GM12878 (cell line): ENCODE results near the gene HEATR3. TPM values are rescaled to one million over a fixed set of nuclear protein-coding genes. Genes with fewer than 3 reads are reported as not detected.

Experiments used
- ATF7 ChIP-seq: fragments of 450-650 bp; IDR thresholded peaks from 2 replicates; pipeline ENCODE4 v1.6.1; 2016; ENCODE audit warnings: low read depth, mild to moderate bottlenecking
- GATAD2B ChIP-seq: fragments of 450-650 bp; conservative IDR thresholded peaks from 2 replicates; pipeline ENCODE4 v1.6.1; 2017; ENCODE audit warnings: low read depth, mild to moderate bottlenecking, moderate library complexity
- HDAC6 ChIP-seq: fragments of 200-600 bp; sonication (generic); IDR thresholded peaks from one replicate; pipeline ENCODE4 v1.8.0; 2017; ENCODE audit warnings: antibody characterized with exemption; ENCODE audit not compliant: unreplicated experiment
- JUND ChIP-seq: IDR thresholded peaks from 2 replicates; pipeline ENCODE4 v1.6.1; 2012; ENCODE audit warnings: low read depth, mild to moderate bottlenecking, low read length, improper control_type of control experiment, moderate library complexity
- MXI1 ChIP-seq: fragments of 150-350 bp; IDR thresholded peaks from 2 replicates; pipeline ENCODE4 v1.6.1; 2011; ENCODE audit warnings: low read depth, mild to moderate bottlenecking, inconsistent platforms, low read length, improper control_type of control experiment
- MYC ChIP-seq: IDR thresholded peaks from 2 replicates; pipeline ENCODE4 v1.6.1; 2011; ENCODE audit warnings: mild to moderate bottlenecking, low read length, moderate library complexity, inconsistent platforms; ENCODE audit not compliant: insufficient read depth, insufficient replicate concordance, insufficient read length, severe bottlenecking
- NR2F1 ChIP-seq: fragments of 450-650 bp; conservative IDR thresholded peaks from 2 replicates; pipeline ENCODE4 v1.6.1; 2017; ENCODE audit warnings: mild to moderate bottlenecking
- POLR2A ChIP-seq: IDR thresholded peaks from 2 replicates; pipeline ENCODE4 v1.6.1; 2011; ENCODE audit warnings: low read depth, mild to moderate bottlenecking, low read length
- POLR2AphosphoS5 ChIP-seq: IDR thresholded peaks from 2 replicates; pipeline ENCODE4 v1.6.1; 2011; ENCODE audit warnings: mild to moderate bottlenecking, low read length, inconsistent platforms
- SMARCA5 ChIP-seq: fragments of 450-650 bp; IDR thresholded peaks from 2 replicates; pipeline ENCODE4 v1.6.1; 2017; ENCODE audit warnings: mild to moderate bottlenecking
- STAT3 ChIP-seq: IDR thresholded peaks from 2 replicates; pipeline ENCODE4 v1.6.1; 2011; ENCODE audit warnings: low read depth, low read length, improper control_type of control experiment
- SUPT20H ChIP-seq: IDR thresholded peaks from 2 replicates; pipeline ENCODE4 v1.6.1; 2011; ENCODE audit warnings: low read depth, mild to moderate bottlenecking, low read length, moderate library complexity, borderline replicate concordance; ENCODE audit not compliant: control insufficient read depth
- ZNF384 ChIP-seq: IDR thresholded peaks from 2 replicates; pipeline ENCODE4 v1.6.1; 2012; ENCODE audit warnings: low read depth, mild to moderate bottlenecking, low read length, improper control_type of control experiment, borderline replicate concordance
- ZSCAN29 ChIP-seq: fragments of 450-650 bp; IDR thresholded peaks from 2 replicates; pipeline ENCODE4 v1.6.1; 2017; ENCODE audit warnings: mild to moderate bottlenecking, moderate library complexity
- polyA plus RNA-seq, 11 experiments: library from polyadenylated mRNA; depleted of rRNA in 4 of 11; unstranded in 6 of 11; stranded (reverse) in 5 of 11; fragments of >200 nt; fragmentation: Nextera tagmentation in 4 of 11; fragmentation: Illumina TruSeq in 1 of 11; extraction: Ambion mirVana in 4 of 11; extraction: Trizol in 1 of 11; gene quantifications; 1 replicate in 1 of 11; 2 replicates in 10 of 11; pipeline versions ENCODE4 v1.2.1 to v1.2.3, GENCODE V29; 2011 to 2016; ENCODE audit warnings: inconsistent platforms in 2 of 11, missing spikeins in 2 of 11, low read depth in 1 of 11
- total RNA-seq, 4 experiments: library from RNA; depleted of rRNA in 3 of 4; stranded (reverse); fragments of >200 nt in 3 of 4; fragmentation: Illumina TruSeq in 1 of 4; extraction: Trizol in 1 of 4; gene quantifications; 2 replicates each; pipeline versions ENCODE4 v1.2.1 to v1.2.3, GENCODE V29; 2013 to 2021
- TF ChIP-seq, protein P1 (sequence below): fragments of 450-650 bp; IDR thresholded peaks from 2 replicates; pipeline ENCODE4 v1.6.1; 2018; ENCODE audit warnings: mild to moderate bottlenecking, low read depth, moderate library complexity; ENCODE audit not compliant: partially characterized antibody
- TF ChIP-seq, protein P2 (sequence below): fragments of 450-650 bp; IDR thresholded peaks from 2 replicates; pipeline ENCODE4 v1.6.1; 2016; ENCODE audit warnings: mild to moderate bottlenecking
- TF ChIP-seq, protein P3 (sequence below), 3 experiments: IDR thresholded peaks in 2 of 3; conservative IDR thresholded peaks in 1 of 3; 2 replicates each; pipeline ENCODE4 v1.5.1; 2011; ENCODE audit warnings: low read depth in 3 of 3, low read length in 3 of 3, mild to moderate bottlenecking in 3 of 3, control low read depth in 2 of 3, moderate library complexity in 2 of 3, inconsistent platforms in 1 of 3, mixed read lengths in 1 of 3; ENCODE audit not compliant: control insufficient read depth in 2 of 3, insufficient read depth in 1 of 3; ENCODE audit errors: extremely low read depth in 1 of 3
- TF ChIP-seq, protein P4 (sequence below): IDR thresholded peaks from 2 replicates; pipeline ENCODE4 v1.6.1; 2012; ENCODE audit warnings: low read depth, low read length, improper control_type of control experiment
- TF ChIP-seq, protein P5 (sequence below): fragments of 450-650 bp; IDR thresholded peaks from 2 replicates; pipeline ENCODE4 v1.6.1; 2017; ENCODE audit warnings: low read depth, mild to moderate bottlenecking, moderate library complexity

HEATR3 gene
- total and polyA plus RNA-seq, 10 of the 15 experiments (the other 5 are each of a cell fraction or from before 2014, with no cell fraction given): 1.5 to 30.0 (median 17.7) TPM

DNA sequence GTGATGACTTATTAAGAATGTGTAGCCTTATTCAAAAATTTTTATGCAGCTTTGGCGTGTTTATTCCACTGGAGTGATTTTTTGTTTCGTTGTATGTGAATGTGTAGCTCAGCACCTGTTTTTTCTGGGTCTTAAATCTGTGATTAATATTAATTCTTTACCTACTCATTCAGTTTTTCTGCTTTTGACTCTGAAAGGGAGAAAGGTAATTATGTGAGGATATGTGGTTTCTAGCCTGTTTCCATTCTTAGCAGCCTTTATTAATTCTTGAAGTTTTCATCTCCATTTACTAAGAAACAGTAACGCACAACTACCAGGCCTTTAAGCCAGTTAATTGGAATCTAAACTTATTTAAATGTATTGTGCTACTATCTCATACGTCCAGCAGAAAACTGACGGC lies 7.0 kb downstream of the HEATR3 start (continued):
- TF ChIP-seq MXI1 (no peak), NR2F1 (no peak), JUND (no peak), ZSCAN29 (no peak), GATAD2B (no peak), HDAC6 (no peak), POLR2A (no peak), ATF7 (no peak), POLR2AphosphoS5 (no peak), MYC (no peak), SMARCA5 (no peak), STAT3 (no peak), ZNF384 (no peak), SUPT20H (no peak)
- TF ChIP-seq, protein P1, sequence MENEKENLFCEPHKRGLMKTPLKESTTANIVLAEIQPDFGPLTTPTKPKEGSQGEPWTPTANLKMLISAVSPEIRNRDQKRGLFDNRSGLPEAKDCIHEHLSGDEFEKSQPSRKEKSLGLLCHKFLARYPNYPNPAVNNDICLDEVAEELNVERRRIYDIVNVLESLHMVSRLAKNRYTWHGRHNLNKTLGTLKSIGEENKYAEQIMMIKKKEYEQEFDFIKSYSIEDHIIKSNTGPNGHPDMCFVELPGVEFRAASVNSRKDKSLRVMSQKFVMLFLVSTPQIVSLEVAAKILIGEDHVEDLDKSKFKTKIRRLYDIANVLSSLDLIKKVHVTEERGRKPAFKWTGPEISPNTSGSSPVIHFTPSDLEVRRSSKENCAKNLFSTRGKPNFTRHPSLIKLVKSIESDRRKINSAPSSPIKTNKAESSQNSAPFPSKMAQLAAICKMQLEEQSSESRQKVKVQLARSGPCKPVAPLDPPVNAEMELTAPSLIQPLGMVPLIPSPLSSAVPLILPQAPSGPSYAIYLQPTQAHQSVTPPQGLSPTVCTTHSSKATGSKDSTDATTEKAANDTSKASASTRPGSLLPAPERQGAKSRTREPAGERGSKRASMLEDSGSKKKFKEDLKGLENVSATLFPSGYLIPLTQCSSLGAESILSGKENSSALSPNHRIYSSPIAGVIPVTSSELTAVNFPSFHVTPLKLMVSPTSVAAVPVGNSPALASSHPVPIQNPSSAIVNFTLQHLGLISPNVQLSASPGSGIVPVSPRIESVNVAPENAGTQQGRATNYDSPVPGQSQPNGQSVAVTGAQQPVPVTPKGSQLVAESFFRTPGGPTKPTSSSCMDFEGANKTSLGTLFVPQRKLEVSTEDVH: no peak
- TF ChIP-seq, protein P2, sequence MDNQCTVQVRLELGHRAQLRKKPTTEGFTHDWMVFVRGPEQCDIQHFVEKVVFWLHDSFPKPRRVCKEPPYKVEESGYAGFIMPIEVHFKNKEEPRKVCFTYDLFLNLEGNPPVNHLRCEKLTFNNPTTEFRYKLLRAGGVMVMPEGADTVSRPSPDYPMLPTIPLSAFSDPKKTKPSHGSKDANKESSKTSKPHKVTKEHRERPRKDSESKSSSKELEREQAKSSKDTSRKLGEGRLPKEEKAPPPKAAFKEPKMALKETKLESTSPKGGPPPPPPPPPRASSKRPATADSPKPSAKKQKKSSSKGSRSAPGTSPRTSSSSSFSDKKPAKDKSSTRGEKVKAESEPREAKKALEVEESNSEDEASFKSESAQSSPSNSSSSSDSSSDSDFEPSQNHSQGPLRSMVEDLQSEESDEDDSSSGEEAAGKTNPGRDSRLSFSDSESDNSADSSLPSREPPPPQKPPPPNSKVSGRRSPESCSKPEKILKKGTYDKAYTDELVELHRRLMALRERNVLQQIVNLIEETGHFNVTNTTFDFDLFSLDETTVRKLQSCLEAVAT: no peak
- TF ChIP-seq, protein P3, sequence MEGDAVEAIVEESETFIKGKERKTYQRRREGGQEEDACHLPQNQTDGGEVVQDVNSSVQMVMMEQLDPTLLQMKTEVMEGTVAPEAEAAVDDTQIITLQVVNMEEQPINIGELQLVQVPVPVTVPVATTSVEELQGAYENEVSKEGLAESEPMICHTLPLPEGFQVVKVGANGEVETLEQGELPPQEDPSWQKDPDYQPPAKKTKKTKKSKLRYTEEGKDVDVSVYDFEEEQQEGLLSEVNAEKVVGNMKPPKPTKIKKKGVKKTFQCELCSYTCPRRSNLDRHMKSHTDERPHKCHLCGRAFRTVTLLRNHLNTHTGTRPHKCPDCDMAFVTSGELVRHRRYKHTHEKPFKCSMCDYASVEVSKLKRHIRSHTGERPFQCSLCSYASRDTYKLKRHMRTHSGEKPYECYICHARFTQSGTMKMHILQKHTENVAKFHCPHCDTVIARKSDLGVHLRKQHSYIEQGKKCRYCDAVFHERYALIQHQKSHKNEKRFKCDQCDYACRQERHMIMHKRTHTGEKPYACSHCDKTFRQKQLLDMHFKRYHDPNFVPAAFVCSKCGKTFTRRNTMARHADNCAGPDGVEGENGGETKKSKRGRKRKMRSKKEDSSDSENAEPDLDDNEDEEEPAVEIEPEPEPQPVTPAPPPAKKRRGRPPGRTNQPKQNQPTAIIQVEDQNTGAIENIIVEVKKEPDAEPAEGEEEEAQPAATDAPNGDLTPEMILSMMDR (IDR thresholded peaks at IDR 0.05 in 2 of 3, conservative IDR thresholded peaks at IDR 0.05 in 1 of 3; ENCODE audit: control insufficient read depth in 2 of 3, extremely low read depth in 1 of 3, insufficient read depth in 1 of 3, low read depth in 3 of 3, low read length in 3 of 3): no peak
- TF ChIP-seq, protein P4, sequence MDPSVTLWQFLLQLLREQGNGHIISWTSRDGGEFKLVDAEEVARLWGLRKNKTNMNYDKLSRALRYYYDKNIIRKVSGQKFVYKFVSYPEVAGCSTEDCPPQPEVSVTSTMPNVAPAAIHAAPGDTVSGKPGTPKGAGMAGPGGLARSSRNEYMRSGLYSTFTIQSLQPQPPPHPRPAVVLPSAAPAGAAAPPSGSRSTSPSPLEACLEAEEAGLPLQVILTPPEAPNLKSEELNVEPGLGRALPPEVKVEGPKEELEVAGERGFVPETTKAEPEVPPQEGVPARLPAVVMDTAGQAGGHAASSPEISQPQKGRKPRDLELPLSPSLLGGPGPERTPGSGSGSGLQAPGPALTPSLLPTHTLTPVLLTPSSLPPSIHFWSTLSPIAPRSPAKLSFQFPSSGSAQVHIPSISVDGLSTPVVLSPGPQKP: no peak
- TF ChIP-seq, protein P5, sequence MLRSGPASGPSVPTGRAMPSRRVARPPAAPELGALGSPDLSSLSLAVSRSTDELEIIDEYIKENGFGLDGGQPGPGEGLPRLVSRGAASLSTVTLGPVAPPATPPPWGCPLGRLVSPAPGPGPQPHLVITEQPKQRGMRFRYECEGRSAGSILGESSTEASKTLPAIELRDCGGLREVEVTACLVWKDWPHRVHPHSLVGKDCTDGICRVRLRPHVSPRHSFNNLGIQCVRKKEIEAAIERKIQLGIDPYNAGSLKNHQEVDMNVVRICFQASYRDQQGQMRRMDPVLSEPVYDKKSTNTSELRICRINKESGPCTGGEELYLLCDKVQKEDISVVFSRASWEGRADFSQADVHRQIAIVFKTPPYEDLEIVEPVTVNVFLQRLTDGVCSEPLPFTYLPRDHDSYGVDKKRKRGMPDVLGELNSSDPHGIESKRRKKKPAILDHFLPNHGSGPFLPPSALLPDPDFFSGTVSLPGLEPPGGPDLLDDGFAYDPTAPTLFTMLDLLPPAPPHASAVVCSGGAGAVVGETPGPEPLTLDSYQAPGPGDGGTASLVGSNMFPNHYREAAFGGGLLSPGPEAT: no peak
